Kidney (tissue), 14 donors: Measurements from ENCODE around the gene SPACA7. TPM values are rescaled to one million over a fixed set of nuclear protein-coding genes. Genes with fewer than 3 reads are reported as not detected.

ENCODE experiments used
- DNase-seq, 5 donors: peaks; one replicate each; pipeline ENCODE4 v3.0.0-alpha.2; 2013 to 2020
- FAIRE-seq: peaks from 2 replicates; lab custom pipeline; 2012; peaks lifted over from hg19 to GRCh38; lab: Jason Lieb, UNC
- H3K27ac ChIP-seq, 2 donors: one replicate each; pipeline ENCODE4 v1.7.0; 2013; ENCODE audit warnings: low read depth in 2 of 2, low read length in 2 of 2, inconsistent platforms in 1 of 2
- H3K27me3 ChIP-seq: one replicate; pipeline ENCODE4 v1.7.1; 2013; ENCODE audit warnings: low read length, inconsistent platforms; ENCODE audit not compliant: control insufficient read depth, insufficient read depth
- H3K36me3 ChIP-seq, 3 donors: one replicate each; pipeline versions ENCODE4 v1.7.0 to v1.7.1; 2013; ENCODE audit warnings: low read length in 3 of 3, control low read depth in 1 of 3, inconsistent platforms in 1 of 3; ENCODE audit not compliant: insufficient read depth in 3 of 3, control insufficient read depth in 2 of 3
- H3K4me1 ChIP-seq, 3 donors: one replicate each; pipeline versions ENCODE4 v1.7.0 to v1.7.1; 2013; ENCODE audit warnings: low read length in 3 of 3, inconsistent platforms in 1 of 3, low read depth in 1 of 3; ENCODE audit not compliant: control insufficient read depth in 2 of 3, insufficient read depth in 2 of 3
- H3K4me3 ChIP-seq, 3 donors: one replicate each; pipeline versions ENCODE4 v1.7.0 to v1.8.1; 2013; ENCODE audit warnings: low read length in 3 of 3, control low read depth in 1 of 3, inconsistent platforms in 1 of 3
- H3K9ac ChIP-seq, 3 donors: one replicate each; pipeline versions ENCODE4 v1.7.0 to v1.7.1; 2013; ENCODE audit warnings: low read length in 3 of 3, control low read depth in 1 of 3, inconsistent platforms in 1 of 3
- H3K9me3 ChIP-seq, 3 donors: one replicate each; pipeline versions ENCODE4 v1.7.0 to v1.7.1; 2013; ENCODE audit warnings: low read length in 3 of 3, control low read depth in 1 of 3, inconsistent platforms in 1 of 3; ENCODE audit not compliant: control insufficient read depth in 2 of 3, insufficient read depth in 1 of 3
- intact Hi-C: fragments of 100-400 bp; cut with DNase I; formaldehyde crosslinking; loops from one replicate; pipeline ENCODE4 v1.11.1; 2022
- polyA plus RNA-seq: library from polyadenylated mRNA; stranded (reverse); fragments of 350-450 nt; fragmentation: Illumina TruSeq; extraction: RNeasy Lipid Tissue Mini Kit (QIAGEN cat#74804); gene quantifications from one replicate; pipeline ENCODE4 v1.2.3, GENCODE V29; 2014; ENCODE audit warnings: low read depth, low replicate concordance; ENCODE audit not compliant: insufficient read depth
- total RNA-seq: library from RNA; stranded (reverse); fragmentation: NEBNext Ultra II Directional; extraction: Animal tissue kit (Norgen Biotek cat#: 25700); gene quantifications from one replicate; pipeline ENCODE4 v1.2.1, GENCODE V29; 2021
- TF ChIP-seq, protein P1 (sequence below): IDR thresholded peaks from 3 replicates; pipeline ENCODE4 v1.5.1; 2012; ENCODE audit warnings: mild to moderate bottlenecking, moderate library complexity, borderline replicate concordance; ENCODE audit not compliant: insufficient read depth; ENCODE audit errors: extremely low read depth
- donor health status: control.
- donor health status: control.
- donor health status: control.
- donor health status: control.
- donor health status: control.
- donor health status: DM: yes; HTN: yes; CAD: no.
- donor health status: Normal renal cell carcinoma (clear cell type).

SPACA7 gene
- total and polyA plus RNA-seq, 2 donors from 2014 or later: not detected

DNA sequence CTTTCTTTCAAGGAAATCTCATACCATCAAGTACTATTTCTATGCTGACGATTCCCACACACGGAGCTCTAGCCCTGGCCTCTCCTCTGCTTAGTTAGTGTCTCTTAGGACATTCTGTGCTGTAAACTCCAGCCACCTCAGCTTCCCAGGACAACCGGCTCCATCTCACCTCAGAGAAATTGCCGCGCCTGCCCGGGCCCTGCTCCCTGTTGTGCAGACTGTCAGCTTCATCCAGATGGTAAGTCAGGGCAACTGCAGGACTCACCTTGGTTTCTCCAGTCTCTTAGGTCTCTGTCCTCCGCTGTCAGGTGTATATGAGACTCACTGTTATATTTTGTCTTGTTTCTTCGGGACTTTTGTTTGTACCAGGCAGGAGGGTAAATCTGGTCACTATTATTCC is 98.7 kb downstream of the SPACA7 start:
- Histone ChIP-seq H3K4me3 (no peak overlapping the region), H3K9ac (no peak overlapping the region), H3K36me3 (no peaks in the 10 kb centered on the region), H3K27me3 (no peaks in the 10 kb centered on the region), H3K4me1 (no peaks in the 10 kb centered on the region), H3K9me3 (peaks cover 0 to 2% (median 0%) of the 10 kb centered on the region in 3 donors), H3K27ac (no peak overlapping the region)
- TF ChIP-seq, protein P1, sequence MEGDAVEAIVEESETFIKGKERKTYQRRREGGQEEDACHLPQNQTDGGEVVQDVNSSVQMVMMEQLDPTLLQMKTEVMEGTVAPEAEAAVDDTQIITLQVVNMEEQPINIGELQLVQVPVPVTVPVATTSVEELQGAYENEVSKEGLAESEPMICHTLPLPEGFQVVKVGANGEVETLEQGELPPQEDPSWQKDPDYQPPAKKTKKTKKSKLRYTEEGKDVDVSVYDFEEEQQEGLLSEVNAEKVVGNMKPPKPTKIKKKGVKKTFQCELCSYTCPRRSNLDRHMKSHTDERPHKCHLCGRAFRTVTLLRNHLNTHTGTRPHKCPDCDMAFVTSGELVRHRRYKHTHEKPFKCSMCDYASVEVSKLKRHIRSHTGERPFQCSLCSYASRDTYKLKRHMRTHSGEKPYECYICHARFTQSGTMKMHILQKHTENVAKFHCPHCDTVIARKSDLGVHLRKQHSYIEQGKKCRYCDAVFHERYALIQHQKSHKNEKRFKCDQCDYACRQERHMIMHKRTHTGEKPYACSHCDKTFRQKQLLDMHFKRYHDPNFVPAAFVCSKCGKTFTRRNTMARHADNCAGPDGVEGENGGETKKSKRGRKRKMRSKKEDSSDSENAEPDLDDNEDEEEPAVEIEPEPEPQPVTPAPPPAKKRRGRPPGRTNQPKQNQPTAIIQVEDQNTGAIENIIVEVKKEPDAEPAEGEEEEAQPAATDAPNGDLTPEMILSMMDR: no peak
- intact Hi-C loops: no loop called here
- no peak for FAIRE-seq
- DNase-seq: no peak

DNA sequence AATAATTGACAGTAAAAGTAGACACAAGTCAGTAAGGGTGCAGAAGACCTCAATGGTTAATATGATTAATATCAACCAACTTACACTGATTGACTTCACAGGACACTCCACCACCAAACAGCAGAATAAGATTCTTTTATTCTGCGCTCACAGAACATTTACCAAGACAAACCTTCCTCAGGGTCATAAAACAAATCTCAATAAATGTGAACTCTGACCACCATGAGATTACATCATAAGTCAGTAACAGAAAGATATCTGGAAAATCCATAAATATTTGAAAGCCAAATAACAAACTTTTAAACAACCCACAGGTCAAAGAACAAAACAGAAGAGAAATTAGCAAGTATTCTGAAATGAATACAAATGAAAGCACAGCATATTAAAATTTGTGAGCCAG is 99.7 kb downstream of the SPACA7 start:
- intact Hi-C loops: no loop called here
- Histone ChIP-seq H3K27me3 (no peaks in the 10 kb centered on the region), H3K9ac (no peak overlapping the region), H3K9me3 (peaks cover 0 to 2% (median 0%) of the 10 kb centered on the region in 3 donors), H3K4me3 (no peak overlapping the region), H3K27ac (no peak overlapping the region), H3K4me1 (no peaks in the 10 kb centered on the region), H3K36me3 (no peaks in the 10 kb centered on the region)
- FAIRE-seq (no peak), DNase-seq (no peak)
- TF ChIP-seq, protein P1: no peak

- DNase-seq: no peak
- no peak for FAIRE-seq
- TF ChIP-seq, protein P1: no peak
- Histone ChIP-seq H3K9ac (no peak overlapping the region), H3K4me1 (no peaks in the 10 kb centered on the region), H3K9me3 (peaks cover 0 to 5% (median 0%) of the 10 kb centered on the region in 3 donors), H3K4me3 (no peak overlapping the region), H3K36me3 (no peaks in the 10 kb centered on the region), H3K27me3 (no peaks in the 10 kb centered on the region), H3K27ac (no peak overlapping the region)
- intact Hi-C loops: no loop called here
These were observed 101.0 kb downstream of the SPACA7 start for GRCh38 chr13:112477070-112477619.

DNA sequence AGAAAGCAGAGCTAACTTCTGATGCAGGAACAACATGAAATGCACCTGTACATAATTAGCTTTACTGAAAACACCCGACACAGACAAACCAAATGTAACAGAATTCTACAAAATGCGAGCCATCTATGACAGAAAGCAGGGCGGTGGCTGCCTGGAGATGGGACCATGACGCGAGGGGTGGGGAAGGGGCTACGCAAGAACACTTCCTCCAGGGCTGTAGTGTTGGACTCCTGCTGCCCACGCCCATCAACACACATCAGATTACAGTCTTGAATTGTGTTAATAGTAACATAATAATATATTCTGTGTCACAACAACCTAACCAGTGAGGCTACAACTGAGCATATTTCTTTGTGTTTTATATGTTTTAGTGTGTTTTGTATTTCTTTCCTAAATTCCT is 103.2 kb downstream of the SPACA7 start:
- Histone ChIP-seq H3K36me3 (no peaks in the 10 kb centered on the region), H3K9ac (no peak overlapping the region), H3K27ac (no peak overlapping the region), H3K4me3 (no peak overlapping the region), H3K27me3 (no peaks in the 10 kb centered on the region), H3K4me1 (no peaks in the 10 kb centered on the region), H3K9me3 (peaks cover 0 to 10% (median 0%) of the 10 kb centered on the region in 3 donors)
- TF ChIP-seq, protein P1: no peak
- no peak for FAIRE-seq
- intact Hi-C loops: no loop called here
- DNase-seq: no peak
